SK-N-MC (cell line): ENCODE measurements around the gene CROCC.

ENCODE experiments used
- EZH2 ChIP-seq: fragments of 200-600 bp; sonication (generic); IDR thresholded peaks from one replicate; pipeline ENCODE4 v1.6.1; 2017; ENCODE audit warnings: antibody characterized with exemption
- FOXP2 ChIP-seq: optimal IDR thresholded peaks from 2 replicates; pipeline ENCODE3; 2011; ENCODE audit warnings: mild to moderate bottlenecking, moderate library complexity; ENCODE audit not compliant: insufficient read depth; ENCODE audit errors: extremely low read length, control extremely low read depth
- POLR2AphosphoS5 ChIP-seq: IDR thresholded peaks from 2 replicates; pipeline ENCODE4 v1.6.1; 2012; ENCODE audit warnings: mild to moderate bottlenecking, low read depth, low read length, borderline replicate concordance

DNA sequence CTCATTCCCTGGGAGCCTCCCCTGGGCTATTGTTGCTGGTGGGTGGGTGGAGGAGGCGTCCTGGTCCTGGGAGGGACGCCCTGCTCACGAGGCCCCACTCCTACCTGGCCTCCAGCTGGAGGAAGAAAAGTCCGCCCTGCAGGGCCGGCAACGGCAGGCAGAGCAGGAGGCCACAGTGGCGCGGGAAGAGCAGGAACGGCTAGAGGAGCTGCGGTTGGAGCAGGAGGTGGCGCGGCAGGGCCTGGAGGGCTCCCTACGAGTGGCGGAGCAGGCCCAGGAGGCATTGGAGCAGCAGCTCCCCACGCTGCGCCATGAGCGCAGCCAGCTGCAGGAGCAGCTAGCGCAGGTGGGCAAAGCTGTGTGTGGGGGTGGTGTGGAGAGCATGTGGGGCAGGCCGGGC is 24.9 kb downstream of the CROCC start:
- no peak for TF ChIP-seq POLR2AphosphoS5
- no peak for TF ChIP-seq EZH2
- no peak for TF ChIP-seq FOXP2
